Urothelium cell line (cell line): ENCODE results near the gene NAT16.

Experiments
- DNase-seq: peaks from one replicate; pipeline ENCODE4 v3.0.0; 2011; ENCODE audit warnings: low spot score, mixed read lengths
- FAIRE-seq: peaks from 2 replicates; lab custom pipeline; 2011; peaks lifted over from hg19 to GRCh38; lab: Jason Lieb, UNC

NAT16 gene

DNA sequence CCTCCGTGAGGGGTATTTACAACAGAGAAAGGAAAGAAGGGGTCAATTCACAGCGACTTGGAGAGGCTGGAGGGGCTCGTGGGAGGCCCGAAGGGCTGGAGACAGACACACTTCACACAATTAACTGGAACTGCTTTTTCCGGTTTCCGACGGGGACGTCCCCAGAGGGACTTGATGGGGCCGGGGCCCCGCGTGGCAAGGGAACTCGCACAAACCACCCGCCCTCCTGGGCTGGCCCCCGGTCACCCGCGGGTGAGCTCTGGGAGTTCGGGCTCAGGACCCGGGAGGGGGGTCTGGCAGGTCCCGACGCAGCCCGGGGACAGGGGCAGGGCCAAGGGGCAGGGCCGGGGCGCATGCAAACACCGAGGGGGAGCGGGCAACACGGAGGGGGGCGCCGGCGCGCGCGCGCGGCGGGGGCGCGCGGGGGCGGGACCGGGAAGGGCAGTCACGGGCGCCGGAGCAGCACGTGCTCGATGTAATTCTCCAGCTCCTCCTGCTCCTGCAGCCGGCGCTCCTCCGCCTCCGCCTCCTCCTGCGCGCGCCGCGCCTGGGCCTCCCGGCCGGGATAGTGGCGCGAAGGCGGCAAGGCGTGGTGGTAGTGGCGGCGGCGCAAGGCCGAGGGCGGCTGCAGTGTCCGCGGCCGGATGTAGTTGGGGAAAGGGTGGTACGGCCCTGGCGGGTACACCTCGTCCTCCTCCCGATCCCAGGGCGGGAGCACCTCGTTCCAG is 17.4 kb downstream of the NAT16 start:
- peak; percentile 74 for DNase-seq
- FAIRE-seq, result peak; percentile 46

DNA sequence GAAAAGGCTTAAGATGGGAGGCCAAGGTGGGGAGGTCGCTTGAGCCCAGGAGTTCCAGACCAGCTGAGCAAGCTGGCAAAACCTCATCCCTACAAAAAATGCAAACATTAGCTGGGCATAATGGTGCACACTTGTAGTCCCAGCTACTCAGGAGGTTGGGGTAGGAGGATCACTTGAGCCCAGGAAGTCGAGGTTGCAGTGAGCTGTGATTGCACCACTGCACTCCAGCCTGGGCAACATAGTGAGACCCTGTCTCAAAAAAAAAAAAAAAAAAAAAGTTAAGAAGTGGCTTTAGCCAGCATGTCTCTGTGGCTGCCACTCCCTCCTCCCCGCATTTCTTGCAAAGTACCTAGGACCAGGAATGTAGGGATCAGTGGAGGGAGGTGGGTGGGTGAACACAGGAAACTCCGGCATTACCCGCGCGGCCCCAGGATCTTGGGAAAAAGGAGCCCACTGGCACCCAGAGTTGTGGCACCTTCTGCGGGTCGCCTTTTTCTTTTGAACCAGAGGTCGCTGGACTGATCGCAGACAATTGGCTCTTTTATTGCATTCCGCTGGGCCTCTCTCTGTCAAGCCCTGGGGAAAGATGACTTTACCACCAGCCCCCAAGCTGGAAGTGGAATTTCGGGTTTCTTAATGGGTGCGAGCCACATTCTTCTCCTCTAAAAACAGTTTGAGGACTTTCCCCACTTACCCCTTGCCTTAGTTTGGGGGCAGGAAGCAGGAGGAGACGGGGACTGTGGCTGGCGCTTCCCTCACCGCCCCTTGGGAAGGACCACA is 18.2 kb downstream of the NAT16 start:
- no peak for DNase-seq
- no peak for FAIRE-seq

DNA sequence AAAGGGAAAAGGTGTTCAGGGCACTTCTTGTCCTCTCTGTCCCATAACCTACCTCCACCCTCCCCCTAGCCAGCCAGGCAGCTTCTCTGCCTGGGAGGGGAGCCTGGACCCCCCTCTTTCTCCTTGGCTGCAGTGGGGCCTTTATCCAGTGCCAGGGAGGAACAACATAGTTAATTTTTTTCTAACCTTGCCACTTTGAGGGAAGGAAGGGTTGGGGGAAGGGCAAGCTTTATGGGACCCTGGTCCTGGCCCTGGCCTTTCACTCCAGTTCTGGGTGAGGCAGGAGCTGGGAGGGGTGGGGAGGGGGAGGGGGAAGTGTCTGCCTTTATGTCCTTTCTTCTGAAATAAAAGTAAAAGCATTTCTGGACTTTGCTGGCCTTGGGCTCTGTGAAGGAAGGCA is 19.2 kb downstream of the NAT16 start:
- FAIRE-seq (no peak), DNase-seq (no peak)

DNA sequence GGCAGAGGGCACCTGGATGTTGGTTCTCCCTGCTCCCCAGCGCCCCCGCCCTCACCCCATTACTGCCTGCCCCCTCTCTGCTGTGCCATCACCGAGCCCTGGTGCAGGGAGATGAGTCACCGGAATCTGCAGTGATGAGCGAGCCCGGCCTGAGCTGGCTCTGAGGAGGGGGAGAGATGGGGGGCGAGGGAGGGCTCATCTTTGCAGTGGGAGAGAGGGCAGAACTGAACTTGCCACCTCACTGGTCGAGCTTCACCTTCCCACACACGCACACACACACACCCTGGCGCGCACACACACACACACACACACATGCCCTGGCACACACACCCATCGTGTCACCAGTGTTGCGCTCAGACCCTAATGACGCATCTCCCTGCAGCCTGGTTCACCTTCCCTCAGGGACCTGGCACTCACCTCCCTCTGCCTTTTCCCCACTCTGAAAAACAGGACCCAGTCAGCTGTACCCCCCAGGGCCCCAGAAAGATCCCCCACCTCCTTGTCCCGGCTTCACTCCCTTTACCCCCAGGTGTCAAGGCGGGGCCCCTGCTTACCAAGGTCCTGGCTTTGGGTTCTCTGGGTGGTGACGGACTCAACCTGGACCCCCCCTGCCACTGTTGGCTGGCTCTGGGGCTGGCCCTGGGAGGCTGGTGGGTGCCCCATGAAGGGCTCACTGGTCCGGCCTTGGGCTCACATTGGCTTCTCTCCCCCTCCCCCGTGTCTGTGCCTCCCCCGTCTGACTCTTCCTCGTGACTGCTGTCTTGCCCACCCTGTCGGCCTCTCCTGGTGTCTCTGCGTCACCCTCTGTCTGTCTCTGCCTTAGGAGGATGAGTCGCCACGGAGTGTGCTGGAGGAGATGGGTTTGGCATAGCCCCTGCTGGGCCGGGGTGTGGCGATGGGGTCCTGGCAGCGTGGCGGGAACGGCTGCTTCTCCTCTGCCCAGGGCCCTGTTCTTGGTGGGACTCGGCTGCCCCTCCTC is 20.1 kb downstream of the NAT16 start:
- FAIRE-seq, result peak; percentile 94
- DNase-seq, result peak; percentile 86

DNA sequence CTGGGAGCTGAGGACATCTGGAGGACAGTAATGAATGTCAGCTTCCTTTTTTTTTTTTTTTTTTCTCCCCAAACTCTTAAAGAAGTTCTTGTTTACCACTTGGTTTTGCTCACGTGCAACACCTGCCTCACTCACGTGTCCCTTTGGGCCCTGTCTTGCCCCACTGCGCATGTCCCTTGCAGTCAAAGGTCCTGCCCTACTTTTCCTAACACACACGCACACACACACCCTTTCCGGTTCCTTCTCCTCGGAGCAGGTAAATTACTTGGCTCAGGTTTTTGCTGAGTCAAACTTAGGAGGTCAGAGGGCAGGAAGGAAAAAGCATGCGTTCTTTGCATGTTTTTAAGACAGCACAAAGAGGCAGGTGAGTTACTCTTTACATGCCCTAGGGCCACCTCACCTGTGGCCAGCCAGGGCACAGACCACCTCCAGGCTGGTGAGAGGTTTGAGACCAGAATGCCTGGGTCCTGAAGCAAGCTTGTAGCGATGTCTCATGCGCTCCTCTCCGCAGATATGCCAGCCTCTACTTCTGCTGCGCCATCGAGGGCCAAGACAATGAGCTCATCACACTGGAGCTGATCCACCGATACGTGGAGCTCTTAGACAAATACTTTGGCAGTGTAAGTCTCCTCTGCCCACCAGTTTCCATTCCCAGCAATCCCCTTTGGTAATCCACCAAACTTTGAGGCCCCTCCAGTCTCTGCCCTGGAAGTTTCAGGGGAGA is 23.1 kb downstream of the NAT16 start:
- no peak for FAIRE-seq
- no peak for DNase-seq

DNA sequence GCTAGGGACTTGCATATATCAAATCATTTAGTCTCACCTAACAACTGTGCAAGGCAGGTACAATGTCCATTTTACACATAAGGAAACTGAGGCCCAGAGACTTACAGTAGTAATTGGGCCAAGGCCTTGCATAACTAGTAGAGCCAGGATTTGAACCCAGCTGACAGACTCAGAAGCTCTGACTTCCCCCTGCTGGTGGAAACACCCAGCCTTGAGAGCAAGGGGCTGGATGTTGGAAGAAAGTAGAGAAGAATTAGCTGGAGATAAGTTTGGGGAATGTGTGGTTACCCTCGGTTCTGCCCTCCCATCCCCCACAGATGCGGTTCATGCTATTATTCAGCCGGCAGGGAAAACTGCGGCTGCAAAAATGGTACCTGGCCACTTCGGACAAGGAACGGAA is 23.8 kb downstream of the NAT16 start:
- DNase-seq, result no peak

DNA sequence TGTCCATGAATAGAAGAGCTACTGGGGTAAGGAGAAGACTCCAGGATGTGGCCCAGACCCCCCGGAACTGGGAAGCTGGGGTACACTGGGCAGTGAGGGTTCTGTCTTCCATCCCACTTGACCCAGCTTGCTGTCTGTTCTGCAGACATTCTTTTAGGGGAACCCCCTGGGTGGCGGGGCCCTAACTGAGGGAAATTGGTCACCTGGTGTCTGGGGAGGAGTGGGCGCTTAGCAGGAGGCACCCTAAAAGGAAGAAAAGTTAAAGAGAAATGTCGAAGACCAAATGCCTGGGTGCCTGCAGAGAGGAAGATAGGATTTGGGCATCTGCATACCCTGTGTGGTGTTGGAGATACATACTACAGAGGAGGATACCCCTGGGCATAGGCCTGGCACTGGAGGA is 24.8 kb downstream of the NAT16 start:
- FAIRE-seq (no peak), DNase-seq (no peak)

More for the DNA sequence above, 23.8 kb downstream of the NAT16 start:
- FAIRE-seq, result no peak

DNA sequence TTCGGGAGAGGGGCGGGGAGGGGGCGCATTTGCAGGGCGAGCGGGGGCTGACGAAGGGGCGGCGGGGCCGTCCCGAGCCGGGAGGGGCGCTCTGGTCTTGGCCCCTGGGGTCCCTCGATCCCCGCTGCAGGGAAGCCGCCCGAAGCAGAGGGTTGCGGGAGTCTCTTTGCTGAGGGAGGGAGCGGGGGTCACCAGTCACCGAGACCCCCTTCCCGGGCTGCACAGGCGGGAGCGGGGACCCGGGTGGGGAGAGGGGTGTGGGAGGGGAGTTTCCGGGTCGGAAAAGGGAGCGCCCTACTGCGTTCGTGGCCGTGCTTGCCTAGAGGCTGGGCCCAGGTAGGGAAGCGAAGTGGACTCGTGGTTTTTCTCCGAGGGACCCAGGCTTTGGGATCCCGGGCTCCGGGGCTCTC is 25.4 kb downstream of the NAT16 start:
- FAIRE-seq (no peak), DNase-seq (no peak)

DNA sequence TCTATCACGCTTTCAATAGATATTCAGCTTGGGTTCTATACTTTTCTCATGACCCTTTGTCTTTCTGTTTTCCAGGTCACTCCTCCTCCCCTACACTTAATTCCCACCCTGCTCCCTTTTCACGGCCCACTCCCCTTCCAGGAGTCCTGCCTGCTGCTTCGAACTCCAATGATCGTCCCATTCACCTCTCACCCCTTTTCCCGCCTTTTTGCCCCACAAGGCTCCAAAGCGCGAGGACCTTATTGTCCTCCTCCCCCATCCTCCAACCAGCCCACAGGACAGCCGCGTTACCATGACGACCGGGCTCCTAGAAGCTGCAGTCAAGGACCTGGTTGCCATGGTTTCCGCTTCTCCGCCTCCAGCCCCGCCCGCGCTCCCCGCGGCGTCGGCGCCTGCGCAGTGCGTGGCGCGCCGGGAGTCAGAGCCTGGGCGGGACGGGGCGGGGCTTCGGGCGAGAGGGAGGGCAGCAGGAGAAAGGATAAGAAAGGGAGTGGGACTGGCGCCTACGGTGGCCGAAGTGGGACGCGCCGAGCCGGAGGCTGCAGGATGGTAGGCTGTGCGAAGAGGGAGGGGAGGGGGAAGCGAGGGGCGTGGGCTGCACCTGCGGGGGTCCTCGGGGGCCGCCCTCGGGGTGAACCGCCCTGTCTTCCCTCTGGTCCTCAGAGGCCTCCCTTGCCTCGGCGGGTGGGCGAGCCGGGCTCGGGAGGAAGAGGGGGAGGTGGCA is 26.0 kb downstream of the NAT16 start, which contains the start of gene AP1S1:
AP1S1 (plus strand) TSS at position 508 of the 724 bp plus-strand sequence; CDS start at position 547, 39 bp downstream.
- FAIRE-seq (peak; percentile 98), DNase-seq (peak; percentile 100)

DNA sequence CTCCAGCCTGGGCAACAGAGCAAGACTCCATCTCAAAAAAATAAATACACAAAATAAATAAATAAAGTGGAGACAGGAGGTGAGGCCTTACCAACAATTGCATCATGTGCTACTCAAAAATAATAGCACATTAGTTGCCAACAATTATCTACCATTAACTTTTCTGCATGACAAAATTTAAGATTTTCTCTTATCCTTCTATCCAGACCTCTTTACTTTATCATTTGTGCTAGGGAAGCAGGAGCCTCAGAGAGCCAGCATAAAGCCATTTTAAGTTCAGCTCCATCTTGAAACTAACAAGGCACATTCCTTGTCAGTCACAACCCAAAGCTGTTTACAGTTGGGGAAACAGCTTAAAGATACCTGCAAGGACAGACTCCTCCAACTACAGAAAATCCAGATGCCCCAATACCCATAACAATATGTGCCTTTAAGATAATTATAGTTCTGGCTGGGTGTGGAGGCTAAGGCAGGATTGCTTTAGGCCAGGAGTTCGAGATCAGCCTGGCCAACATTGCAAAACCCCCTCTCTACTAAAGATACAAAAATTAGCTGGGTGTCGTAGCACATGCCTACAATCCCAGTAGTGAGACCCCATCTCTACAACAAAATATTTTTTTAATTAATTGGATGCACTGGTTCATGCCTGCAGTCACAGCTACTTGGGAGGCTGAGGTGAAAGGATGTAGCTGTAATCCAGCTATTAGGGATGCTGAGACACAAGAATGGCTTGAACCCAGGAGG is 28.0 kb downstream of the NAT16 start:
- no peak for FAIRE-seq
- DNase-seq, result no peak

DNA sequence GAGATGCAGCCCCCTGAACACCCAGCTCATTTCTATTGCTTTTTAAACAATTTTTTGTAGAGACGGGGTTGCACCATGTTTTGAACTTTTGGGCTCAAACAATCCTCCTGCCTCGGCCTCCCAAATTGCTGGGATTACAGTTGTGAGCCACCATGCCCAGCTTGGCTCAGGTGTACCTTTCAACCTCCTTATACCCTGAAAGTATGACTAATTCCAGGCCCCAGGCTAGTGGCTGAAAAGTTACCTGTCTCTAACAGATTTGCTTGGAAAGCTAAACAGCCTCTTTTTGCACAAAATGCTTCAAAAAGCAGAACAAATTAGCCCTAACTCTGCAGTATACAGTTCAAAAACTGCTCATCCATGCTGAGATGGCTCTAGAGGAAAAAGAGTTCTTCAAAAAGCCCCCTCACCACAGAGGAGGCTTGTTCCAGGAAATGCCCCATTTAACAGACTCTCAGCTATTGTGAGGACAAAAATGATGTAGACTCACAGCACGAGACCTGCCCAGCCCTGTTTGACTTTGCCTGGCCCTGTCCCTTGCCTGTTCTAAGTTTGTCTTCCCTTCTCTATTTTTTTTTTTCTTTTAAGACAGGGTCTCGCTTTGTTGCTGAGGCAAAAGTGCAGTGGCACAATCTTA is 39.2 kb downstream of the NAT16 start:
- DNase-seq (no peak), FAIRE-seq (no peak)

DNA sequence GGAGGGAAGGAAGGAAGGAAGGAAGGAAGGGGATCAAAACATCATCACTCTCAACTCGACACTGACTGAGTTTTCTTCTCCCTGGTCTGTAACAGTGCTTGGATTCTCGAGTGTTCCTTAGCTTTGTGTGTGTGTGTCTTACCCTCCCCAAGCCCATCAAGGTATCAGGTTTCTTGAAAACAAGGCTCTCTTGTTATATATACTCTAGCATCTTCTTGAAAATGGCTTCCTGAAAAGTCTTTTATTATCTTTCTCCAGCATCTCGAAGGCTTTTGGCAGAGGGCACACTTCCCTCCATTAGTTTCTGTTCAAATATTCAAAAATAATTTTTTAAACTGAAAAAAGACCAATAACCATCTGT is 39.8 kb downstream of the NAT16 start:
- FAIRE-seq (no peak), DNase-seq (no peak)

DNA sequence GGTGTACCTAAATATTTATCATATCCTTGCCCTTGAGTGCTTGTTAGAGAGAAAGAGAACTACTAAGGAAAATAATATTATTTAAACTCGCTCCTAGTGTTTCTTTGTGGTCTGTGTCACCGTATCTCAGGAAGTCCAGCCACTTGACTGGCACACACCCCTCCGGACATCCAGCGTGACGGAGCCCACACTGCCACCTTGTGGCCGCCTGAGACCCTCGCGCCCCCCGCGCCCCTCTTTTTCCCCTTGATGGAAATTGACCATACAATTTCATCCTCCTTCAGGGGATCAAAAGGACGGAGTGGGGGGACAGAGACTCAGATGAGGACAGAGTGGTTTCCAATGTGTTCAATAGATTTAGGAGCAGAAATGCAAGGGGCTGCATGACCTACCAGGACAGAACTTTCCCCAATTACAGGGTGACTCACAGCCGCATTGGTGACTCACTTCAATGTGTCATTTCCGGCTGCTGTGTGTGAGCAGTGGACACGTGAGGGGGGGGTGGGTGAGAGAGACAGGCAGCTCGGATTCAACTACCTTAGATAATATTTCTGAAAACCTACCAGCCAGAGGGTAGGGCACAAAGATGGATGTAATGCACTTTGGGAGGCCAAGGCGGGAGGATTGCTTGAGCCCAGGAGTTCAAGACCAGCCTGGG is 41.8 kb downstream of the NAT16 start:
- DNase-seq, result peak; percentile 95
- peak; percentile 94 for FAIRE-seq

DNA sequence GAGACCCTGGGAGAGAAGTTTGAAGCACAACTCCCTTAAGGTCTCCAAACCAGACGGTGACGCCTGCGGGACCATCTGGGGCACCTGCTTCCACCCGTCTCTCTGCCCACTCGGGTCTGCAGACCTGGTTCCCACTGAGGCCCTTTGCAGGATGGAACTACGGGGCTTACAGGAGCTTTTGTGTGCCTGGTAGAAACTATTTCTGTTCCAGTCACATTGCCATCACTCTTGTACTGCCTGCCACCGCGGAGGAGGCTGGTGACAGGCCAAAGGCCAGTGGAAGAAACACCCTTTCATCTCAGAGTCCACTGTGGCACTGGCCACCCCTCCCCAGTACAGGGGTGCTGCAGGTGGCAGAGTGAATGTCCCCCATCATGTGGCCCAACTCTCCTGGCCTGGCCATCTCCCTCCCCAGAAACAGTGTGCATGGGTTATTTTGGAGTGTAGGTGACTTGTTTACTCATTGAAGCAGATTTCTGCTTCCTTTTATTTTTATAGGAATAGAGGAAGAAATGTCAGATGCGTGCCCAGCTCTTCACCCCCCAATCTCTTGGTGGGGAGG is 42.4 kb downstream of the NAT16 start:
- DNase-seq (no peak), FAIRE-seq (no peak)

DNA sequence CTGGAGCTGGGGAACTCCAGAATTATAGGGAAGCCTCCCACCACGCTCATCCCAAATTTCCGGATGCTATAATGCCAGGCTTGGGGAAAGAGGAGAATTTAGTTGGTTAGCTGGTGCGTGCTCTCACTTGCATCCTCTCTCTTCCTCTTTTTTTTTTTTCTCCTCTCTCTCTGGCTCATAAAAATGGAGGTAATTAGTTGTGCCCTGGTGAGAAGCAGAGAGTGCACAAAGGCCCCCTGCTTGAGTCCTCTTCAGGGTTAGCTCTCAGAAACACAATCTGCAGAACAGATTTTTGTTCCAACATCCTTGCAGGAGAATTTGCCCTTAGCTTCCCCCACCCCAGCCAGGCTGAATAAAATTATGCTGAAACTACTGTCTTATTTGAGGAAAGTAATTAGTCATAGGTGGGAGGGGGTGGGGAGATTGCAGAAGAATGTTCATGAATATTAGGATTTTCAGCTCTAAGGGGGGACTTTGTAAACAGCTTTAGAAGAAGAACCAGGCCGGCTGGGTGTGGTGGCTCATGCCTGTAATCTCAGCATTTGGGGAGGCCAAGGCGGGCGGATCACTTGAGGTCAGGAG is 45.6 kb downstream of the NAT16 start:
- DNase-seq (no peak), FAIRE-seq (no peak)

DNA sequence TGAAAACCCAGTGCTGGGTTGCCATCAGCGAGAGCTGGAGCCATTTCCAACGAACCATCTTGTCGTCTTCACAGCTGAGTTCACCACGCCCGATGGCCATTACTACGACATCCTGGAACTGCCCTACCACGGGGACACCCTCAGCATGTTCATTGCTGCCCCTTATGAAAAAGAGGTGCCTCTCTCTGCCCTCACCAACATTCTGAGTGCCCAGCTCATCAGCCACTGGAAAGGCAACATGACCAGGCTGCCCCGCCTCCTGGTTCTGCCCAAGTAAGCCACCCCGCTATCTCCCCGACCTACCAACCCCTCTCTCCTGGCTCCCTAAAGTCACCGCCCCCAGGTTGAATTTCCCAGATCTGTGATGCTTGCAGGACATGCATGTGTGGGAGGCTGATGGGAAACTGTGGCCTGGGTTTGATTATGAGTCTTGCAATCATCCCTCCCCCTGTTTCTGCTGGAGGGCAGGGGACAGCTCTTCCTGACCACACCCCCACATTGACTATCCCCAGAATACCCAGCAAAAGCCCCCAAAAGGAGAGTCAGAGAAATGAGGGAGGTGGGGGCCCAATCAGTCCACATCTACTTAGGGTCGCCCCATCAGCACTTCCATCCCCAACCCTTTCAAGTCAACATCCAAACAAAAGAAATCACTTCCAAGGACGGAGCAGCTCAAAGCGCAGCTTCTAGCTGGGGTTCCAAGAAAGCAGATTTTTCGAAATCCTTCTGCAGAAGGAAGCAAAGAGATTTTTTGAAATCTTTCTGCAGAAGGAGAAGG is 46.3 kb downstream of the NAT16 start:
- DNase-seq (no peak), FAIRE-seq (no peak)
